ENCODE measurements around the gene CCT6B. TPM values are rescaled to one million over a fixed set of nuclear protein-coding genes. Genes with fewer than 3 reads are reported as not detected.

The CCT6B gene
- total and polyA plus RNA-seq, 9 of the 15 experiments (the other 6 are each of a cell fraction or from before 2014, with no cell fraction given): 0.25 to 0.91 (median 0.58) TPM

DNA sequence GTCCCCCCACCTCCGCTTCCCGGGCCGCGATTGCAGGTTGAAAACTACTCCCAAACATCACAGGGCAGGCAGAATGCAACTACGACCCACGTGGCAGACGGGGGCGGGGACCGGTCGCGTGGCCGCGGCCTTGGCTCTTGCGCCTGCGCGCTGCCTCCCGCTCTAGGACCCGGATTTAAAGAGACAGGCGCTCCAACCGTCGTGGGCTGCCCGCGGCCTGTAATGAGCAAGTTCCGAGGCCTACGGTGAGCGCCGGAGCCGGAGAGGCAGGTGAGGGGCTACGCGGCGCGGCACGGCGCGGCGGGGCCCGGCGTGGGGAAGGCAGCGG is 19.1 kb upstream of the CCT6B start, which contains the start of gene LIG3 (continued):
- TF ChIP-seq ZBTB40 (IDR thresholded peaks at IDR 0.05) (no peak), ZBTB40 (CRISPR knock-in tag; IDR thresholded peaks at IDR 0.05) (no peak), ARID4B (CRISPR knock-in tag; IDR thresholded peaks at IDR 0.05) (peak; percentile 58; the same call in 1 of the 2 replicates), GABPA (tag; conservative IDR thresholded peaks at IDR 0.05; ENCODE audit: low read depth) (no peak), HMGXB4 (CRISPR knock-in tag; IDR thresholded peaks at IDR 0.05) (peak; percentile 66), UBTF (IDR thresholded peaks at IDR 0.05; ENCODE audit: borderline replicate concordance in 1 of 2, low read depth in 2 of 2, low read length in 2 of 2) (no peak)
- TF ChIP-seq, protein P1, sequence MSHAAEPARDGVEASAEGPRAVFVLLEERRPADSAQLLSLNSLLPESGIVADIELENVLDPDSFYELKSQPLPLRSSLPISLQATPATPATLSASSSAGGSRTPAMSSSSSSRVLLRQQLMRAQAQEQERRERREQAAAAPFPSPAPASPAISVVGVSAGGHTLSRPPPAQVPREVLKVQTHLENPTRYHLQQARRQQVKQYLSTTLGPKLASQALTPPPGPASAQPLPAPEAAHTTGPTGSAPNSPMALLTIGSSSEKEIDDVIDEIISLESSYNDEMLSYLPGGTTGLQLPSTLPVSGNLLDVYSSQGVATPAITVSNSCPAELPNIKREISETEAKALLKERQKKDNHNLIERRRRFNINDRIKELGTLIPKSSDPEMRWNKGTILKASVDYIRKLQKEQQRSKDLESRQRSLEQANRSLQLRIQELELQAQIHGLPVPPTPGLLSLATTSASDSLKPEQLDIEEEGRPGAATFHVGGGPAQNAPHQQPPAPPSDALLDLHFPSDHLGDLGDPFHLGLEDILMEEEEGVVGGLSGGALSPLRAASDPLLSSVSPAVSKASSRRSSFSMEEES (CRISPR knock-in tag; IDR thresholded peaks at IDR 0.05): no peak
